ENCODE measurements around the gene HHLA2.

GRCh38 chr3:108338901-108339545 is 42.7 kb downstream of the HHLA2 start:
- TF ChIP-seq POLR2A (IDR thresholded peaks at IDR 0.05) (no peak), CTCF (IDR thresholded peaks at IDR 0.05) (no peak), POLR2AphosphoS5 (IDR thresholded peaks at IDR 0.05) (no peak)

Measured in gastroesophageal sphincter (tissue), 3 donors.